Osteoblast (primary cell): ENCODE data around the gene GRIN2A. TPM values are rescaled to one million over a fixed set of nuclear protein-coding genes. Genes with fewer than 3 reads are reported as not detected.

ENCODE experiments used
- DNase-seq: peaks from one replicate; pipeline ENCODE4 v3.0.0; 2011; ENCODE audit warnings: low spot score, mixed read lengths; ENCODE audit not compliant: insufficient read length; ENCODE audit errors: missing footprints
- H2AFZ ChIP-seq: 2 replicates; pipeline ENCODE4 v1.6.0; 2011; ENCODE audit warnings: mild to moderate bottlenecking, low read length
- H3K27ac ChIP-seq: 2 replicates; pipeline ENCODE4 v1.5.1; 2011; ENCODE audit warnings: mild to moderate bottlenecking, low read depth, low read length, moderate library complexity
- H3K27me3 ChIP-seq: 2 replicates; pipeline ENCODE4 v1.6.0; 2012; ENCODE audit warnings: mild to moderate bottlenecking, control low read depth, inconsistent platforms, low read length, moderate library complexity; ENCODE audit not compliant: insufficient read depth
- H3K36me3 ChIP-seq: 2 replicates; pipeline ENCODE4 v1.5.1; 2011; ENCODE audit warnings: mild to moderate bottlenecking, low read length, control low read depth, moderate library complexity; ENCODE audit not compliant: insufficient read depth
- H3K4me1 ChIP-seq: 2 replicates; pipeline ENCODE4 v1.5.1; 2011; ENCODE audit warnings: mild to moderate bottlenecking, low read length, control low read depth, moderate library complexity; ENCODE audit not compliant: insufficient read depth
- H3K4me2 ChIP-seq: 2 replicates; pipeline ENCODE4 v1.6.0; 2011; ENCODE audit warnings: mild to moderate bottlenecking, low read length; ENCODE audit not compliant: insufficient read depth
- H3K4me3 ChIP-seq: fragments of 200-600 bp; sonication (generic); 3 replicates; pipeline ENCODE4 v1.5.1; 2012; ENCODE audit warnings: mild to moderate bottlenecking, low read length, inconsistent platforms; ENCODE audit not compliant: insufficient read depth
- H3K79me2 ChIP-seq: 2 replicates; pipeline ENCODE4 v1.6.0; 2012; ENCODE audit warnings: mild to moderate bottlenecking, low read length, control low read depth, inconsistent platforms; ENCODE audit not compliant: insufficient read depth
- H3K9me3 ChIP-seq: 2 replicates; pipeline ENCODE4 v1.5.1; 2011; ENCODE audit warnings: low read depth, low read length, control low read depth
- H4K20me1 ChIP-seq: 2 replicates; pipeline ENCODE4 v1.6.0; 2012; ENCODE audit warnings: mild to moderate bottlenecking, low read length, control low read depth; ENCODE audit not compliant: insufficient read depth
- CTCF ChIP-seq: IDR thresholded peaks from 2 replicates; pipeline ENCODE4 v1.5.1; 2011; ENCODE audit warnings: mild to moderate bottlenecking, low read depth, low read length, moderate library complexity; ENCODE audit errors: extremely low read depth
- total RNA-seq: library from RNA; depleted of rRNA; stranded (reverse); fragments of >200 nt; gene quantifications from 2 replicates; pipeline ENCODE4 v1.2.3, GENCODE V29; 2012

GRIN2A gene
- total RNA-seq, 1 donor: 0.72 TPM

- Histone ChIP-seq H3K27me3 (no peaks in the 10 kb centered on the region), H3K4me3 (no peak overlapping the region), H3K4me2 (no peak overlapping the region), H4K20me1 (no peaks in the 10 kb centered on the region), H3K27ac (no peak overlapping the region), H3K4me1 (no peaks in the 10 kb centered on the region), H2AFZ (no peak overlapping the region), H3K36me3 (no peaks in the 10 kb centered on the region), H3K79me2 (no peaks in the 10 kb centered on the region), H3K9me3 (no peaks in the 10 kb centered on the region)
- DNase-seq: no peak
- no peak for TF ChIP-seq CTCF
Measured at GRCh38 chr16:10113248-10113647, 69.0 kb downstream of the GRIN2A start.

DNA sequence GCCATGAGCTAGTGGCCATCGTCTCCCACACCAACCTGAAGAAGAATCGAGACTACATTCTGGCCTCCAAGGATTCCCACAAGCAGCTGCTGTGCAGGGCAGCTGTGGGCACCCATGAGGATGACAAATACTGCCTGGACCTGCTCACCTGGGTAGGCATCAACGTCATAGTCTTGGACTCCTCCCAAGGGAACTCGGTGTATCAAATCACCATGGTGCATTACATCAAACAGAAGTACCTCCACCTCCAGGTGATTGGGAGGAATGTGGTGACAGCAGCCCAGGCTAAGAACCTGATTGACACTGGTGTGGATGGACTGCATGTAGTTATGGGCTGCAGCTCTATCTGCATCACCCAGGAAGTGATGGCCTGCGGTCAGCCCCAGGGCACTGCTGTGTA is 70.2 kb downstream of the GRIN2A start:
- H3K27ac ChIP-seq: no peak overlapping the region
- no peak overlapping the region for H3K4me3 ChIP-seq
- H4K20me1 ChIP-seq: no peaks in the 10 kb centered on the region
- H3K27me3 ChIP-seq: no peaks in the 10 kb centered on the region
- no peaks in the 10 kb centered on the region for H3K79me2 ChIP-seq
- no peak overlapping the region for H3K4me2 ChIP-seq
- H2AFZ ChIP-seq: no peak overlapping the region
- no peaks in the 10 kb centered on the region for H3K9me3 ChIP-seq
- DNase-seq: no peak
- H3K4me1 ChIP-seq: no peaks in the 10 kb centered on the region
- TF ChIP-seq CTCF: no peak
- no peaks in the 10 kb centered on the region for H3K36me3 ChIP-seq

DNA sequence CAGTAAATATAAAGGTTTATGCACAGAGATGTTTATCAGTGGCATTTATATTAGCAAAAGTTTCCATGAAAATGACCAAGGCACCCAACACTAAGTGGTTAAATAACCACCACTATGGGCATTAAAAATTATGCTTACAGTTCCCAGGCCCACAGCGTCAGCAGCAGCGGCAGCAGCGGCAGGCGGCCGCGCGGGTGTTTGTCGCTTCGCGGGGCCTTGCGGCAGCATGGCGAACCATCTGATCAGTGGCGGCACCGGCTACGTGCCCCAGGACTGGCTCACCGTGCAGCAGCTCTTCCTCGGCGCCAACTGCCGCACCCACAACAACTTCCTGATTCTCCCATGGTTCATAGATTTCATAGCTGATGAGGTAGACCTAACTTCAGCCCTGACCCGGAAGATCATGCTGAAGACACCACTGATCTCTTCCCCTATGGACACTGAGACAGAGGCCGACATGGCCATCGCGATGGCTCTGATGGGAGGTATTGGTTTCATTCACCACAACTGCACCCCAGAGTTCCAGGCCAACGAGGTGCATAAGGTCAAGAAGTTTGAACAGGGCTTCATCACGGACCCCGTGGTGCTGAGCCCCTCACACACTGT is 71.0 kb downstream of the GRIN2A start:
- no peaks in the 10 kb centered on the region for H4K20me1 ChIP-seq
- H2AFZ ChIP-seq: no peak overlapping the region
- DNase-seq: no peak
- no peak for TF ChIP-seq CTCF
- no peak overlapping the region for H3K4me3 ChIP-seq
- H3K9me3 ChIP-seq: no peaks in the 10 kb centered on the region
- H3K79me2 ChIP-seq: no peaks in the 10 kb centered on the region
- no peaks in the 10 kb centered on the region for H3K36me3 ChIP-seq
- H3K4me2 ChIP-seq: no peak overlapping the region
- no peak overlapping the region for H3K27ac ChIP-seq
- no peaks in the 10 kb centered on the region for H3K4me1 ChIP-seq
- no peaks in the 10 kb centered on the region for H3K27me3 ChIP-seq

GRCh38 chr16:10110552-10110951 is 71.7 kb downstream of the GRIN2A start:
- H3K27ac ChIP-seq: no peak overlapping the region
- no peaks in the 10 kb centered on the region for H3K79me2 ChIP-seq
- no peaks in the 10 kb centered on the region for H3K36me3 ChIP-seq
- no peak for TF ChIP-seq CTCF
- no peaks in the 10 kb centered on the region for H4K20me1 ChIP-seq
- H3K27me3 ChIP-seq: no peaks in the 10 kb centered on the region
- no peak for DNase-seq
- no peak overlapping the region for H3K4me2 ChIP-seq
- no peaks in the 10 kb centered on the region for H3K9me3 ChIP-seq
- no peaks in the 10 kb centered on the region for H3K4me1 ChIP-seq
- H2AFZ ChIP-seq: no peak overlapping the region
- no peak overlapping the region for H3K4me3 ChIP-seq
